ENCODE data around the gene RPL12.

GRCh38 chr9:127491516-127491915 lies 40.3 kb upstream of the RPL12 start:
- TF ChIP-seq POLR2A (IDR thresholded peaks at IDR 0.05), result no peak
- TF ChIP-seq, protein P1, sequence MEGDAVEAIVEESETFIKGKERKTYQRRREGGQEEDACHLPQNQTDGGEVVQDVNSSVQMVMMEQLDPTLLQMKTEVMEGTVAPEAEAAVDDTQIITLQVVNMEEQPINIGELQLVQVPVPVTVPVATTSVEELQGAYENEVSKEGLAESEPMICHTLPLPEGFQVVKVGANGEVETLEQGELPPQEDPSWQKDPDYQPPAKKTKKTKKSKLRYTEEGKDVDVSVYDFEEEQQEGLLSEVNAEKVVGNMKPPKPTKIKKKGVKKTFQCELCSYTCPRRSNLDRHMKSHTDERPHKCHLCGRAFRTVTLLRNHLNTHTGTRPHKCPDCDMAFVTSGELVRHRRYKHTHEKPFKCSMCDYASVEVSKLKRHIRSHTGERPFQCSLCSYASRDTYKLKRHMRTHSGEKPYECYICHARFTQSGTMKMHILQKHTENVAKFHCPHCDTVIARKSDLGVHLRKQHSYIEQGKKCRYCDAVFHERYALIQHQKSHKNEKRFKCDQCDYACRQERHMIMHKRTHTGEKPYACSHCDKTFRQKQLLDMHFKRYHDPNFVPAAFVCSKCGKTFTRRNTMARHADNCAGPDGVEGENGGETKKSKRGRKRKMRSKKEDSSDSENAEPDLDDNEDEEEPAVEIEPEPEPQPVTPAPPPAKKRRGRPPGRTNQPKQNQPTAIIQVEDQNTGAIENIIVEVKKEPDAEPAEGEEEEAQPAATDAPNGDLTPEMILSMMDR (IDR thresholded peaks at IDR 0.05), result no peak
